ENCODE data around the gene NOS1AP.

DNA sequence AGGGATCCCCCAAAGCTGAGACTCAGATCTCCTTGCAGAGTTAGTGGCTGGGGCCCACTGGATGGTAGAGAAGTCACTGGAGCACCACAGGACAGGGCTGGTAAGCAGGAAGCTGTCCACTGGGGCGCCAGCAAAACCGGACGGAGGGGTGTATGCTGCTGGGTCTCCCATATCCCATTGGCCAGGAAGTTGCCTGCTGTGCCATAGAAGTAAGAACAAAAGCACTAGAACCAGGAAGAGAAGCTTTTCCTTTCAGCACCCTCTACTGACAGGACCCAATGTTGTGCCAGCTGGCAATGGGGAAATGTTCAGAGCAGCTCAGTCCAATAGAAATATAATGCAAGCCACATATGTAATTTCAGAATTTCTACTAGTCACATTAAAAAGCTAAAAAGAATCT is 160.6 kb downstream of the NOS1AP start:
- peak; percentile 27; the same call in 1 of the 2 replicates for TF ChIP-seq CTCF (conservative IDR thresholded peaks at IDR 0.05; ENCODE audit: low read length)
- TF ChIP-seq EZH2phosphoT487 (IDR thresholded peaks at IDR 0.05; ENCODE audit: borderline replicate concordance, low read depth, low read length) = no peak

All from OCI-LY7 (cell line).